ENCODE data around the gene SORCS3.
"Not testable (repeated sequence)": the region's sequence is repeated elsewhere in the genome, so short reads cannot be mapped to it uniquely, and the experiment has no call there.

Gene SORCS3

GRCh38 chr10:104690101-104690500 lies 49.0 kb downstream of the SORCS3 start:
- ChIA-PET CTCF (no interaction called here), POLR2A (no interaction called here)
- DNase-seq (ENCODE audit: low read depth, low spot score) = no peak
- TF ChIP-seq CTCF (IDR thresholded peaks at IDR 0.05; ENCODE audit: insufficient read depth, low read length, missing control alignments) = no peak
- H3K4me3 ChIP-seq (ENCODE audit: low read depth, low read length) = no peak overlapping the region

GRCh38 chr10:104690959-104691358 lies 49.9 kb downstream of the SORCS3 start:
- DNase-seq (ENCODE audit: low read depth, low spot score) = no peak
- POLR2A ChIA-PET = no interaction called here
- CTCF ChIA-PET = no interaction called here
- no peak overlapping the region for H3K4me3 ChIP-seq (ENCODE audit: low read depth, low read length)
- TF ChIP-seq CTCF (IDR thresholded peaks at IDR 0.05; ENCODE audit: insufficient read depth, low read length, missing control alignments) = no peak

GRCh38 chr10:104694074-104694473 lies 53.0 kb downstream of the SORCS3 start:
- ChIA-PET CTCF (no interaction called here), POLR2A (no interaction called here)
- no peak for DNase-seq (ENCODE audit: low read depth, low spot score)
- H3K4me3 ChIP-seq (ENCODE audit: low read depth, low read length) = no peak overlapping the region
- no peak for TF ChIP-seq CTCF (IDR thresholded peaks at IDR 0.05; ENCODE audit: insufficient read depth, low read length, missing control alignments)

GRCh38 chr10:104703262-104703661 lies 62.2 kb downstream of the SORCS3 start:
- CTCF ChIA-PET; H3K4me3 ChIP-seq (ENCODE audit: low read depth, low read length); DNase-seq (ENCODE audit: low read depth, low spot score); POLR2A ChIA-PET: not testable (repeated sequence)

- DNase-seq (ENCODE audit: low read depth, low spot score) = no peak
- TF ChIP-seq CTCF (IDR thresholded peaks at IDR 0.05; ENCODE audit: insufficient read depth, low read length, missing control alignments) = no peak
- no peak overlapping the region for H3K4me3 ChIP-seq (ENCODE audit: low read depth, low read length)
- CTCF ChIA-PET = no interaction called here
- POLR2A ChIA-PET = no interaction called here
Measured at GRCh38 chr10:104706886-104707285, 65.8 kb downstream of the SORCS3 start.

GRCh38 chr10:104707602-104708459 lies 66.7 kb downstream of the SORCS3 start:
- no peak for TF ChIP-seq CTCF (IDR thresholded peaks at IDR 0.05; ENCODE audit: insufficient read depth, low read length, missing control alignments)
- CTCF ChIA-PET = no interaction called here
- no peak for DNase-seq (ENCODE audit: low read depth, low spot score)
- POLR2A ChIA-PET = no interaction called here
- no peak overlapping the region for H3K4me3 ChIP-seq (ENCODE audit: low read depth, low read length)

- DNase-seq (ENCODE audit: low read depth, low spot score) = no peak
- POLR2A ChIA-PET = no interaction called here
- CTCF ChIA-PET = no interaction called here
- no peak for TF ChIP-seq CTCF (IDR thresholded peaks at IDR 0.05; ENCODE audit: insufficient read depth, low read length, missing control alignments)
- no peak overlapping the region for H3K4me3 ChIP-seq (ENCODE audit: low read depth, low read length)
Measured at GRCh38 chr10:104711302-104711721, 70.2 kb downstream of the SORCS3 start.

GRCh38 chr10:104730593-104730992 lies 89.5 kb downstream of the SORCS3 start:
- CTCF ChIA-PET = not testable (repeated sequence)

More at GRCh38 chr10:104730593-104730992, 89.5 kb downstream of the SORCS3 start:
- POLR2A ChIA-PET; H3K4me3 ChIP-seq (ENCODE audit: low read depth, low read length); DNase-seq (ENCODE audit: low read depth, low spot score): not testable (repeated sequence)

Data from AG04449 (cell line).